K562 (cell line): Measurements from ENCODE around the gene CDKN2AIPNL. TPM values are rescaled to one million over a fixed set of nuclear protein-coding genes. Genes with fewer than 3 reads are reported as not detected.

ENCODE experiments used
- ATAC-seq: fragments of 200-7000 bp; cut with Tn5 transposase; 3 replicates; pipeline ENCODE4 v1.9.1; 2020; ENCODE audit warnings: moderate library complexity
- BruUV-seq: library from RNA; stranded (reverse); fragments of 400-500 nt; replicated peaks from 2 replicates; lab custom pipeline; 2021; lab: Mats Ljungman, UMichigan
- CTCF ChIA-PET: fragments of 300-600 bp; formaldehyde crosslinking; extraction: SDS; loops from one replicate; lab custom pipeline; 2021; ENCODE audit warnings: low intra/inter-chr PET ratio; lab: Yijun Ruan, JAX
- POLR2A ChIA-PET: fragments of 300-600, 350-650 bp; sonication (Branson Sonifier 250); formaldehyde crosslinking; extraction: SDS; loops from one replicate; lab custom pipeline; 2021; ENCODE audit warnings: antibody characterized with exemption, inconsistent platforms; lab: Yijun Ruan, JAX
- DNase-seq, 4 experiments: peaks; one replicate each; pipeline versions ENCODE4 v3.0.0 to v3.0.0-alpha.2; 2011 to 2018; ENCODE audit warnings: low spot score in 3 of 4, mixed read lengths in 3 of 4; ENCODE audit errors: extremely low read depth in 1 of 4
- FAIRE-seq: peaks from 2 replicates; lab custom pipeline; 2011; peaks lifted over from hg19 to GRCh38; lab: Jason Lieb, UNC
- H2AFZ ChIP-seq: 2 replicates; pipeline ENCODE4 v1.6.0; 2011; ENCODE audit warnings: low read depth, low read length, control low read depth, inconsistent platforms
- H3K27ac ChIP-seq: fragments of 200-600 bp; 3 replicates; pipeline ENCODE4 v1.8.0; 2011; ENCODE audit warnings: low read depth, mild to moderate bottlenecking, control low read depth, inconsistent platforms, low read length, moderate library complexity, mixed read lengths; ENCODE audit errors: extremely low read depth
- H3K27me3 ChIP-seq, 2 experiments: fragments of 300-600 bp in 1 of 2; 2 replicates in 1 of 2; 3 replicates in 1 of 2; pipeline versions ENCODE4 v1.6.0 to v1.8.0; 2011; ENCODE audit warnings: inconsistent platforms in 2 of 2, low read length in 2 of 2, mild to moderate bottlenecking in 1 of 2, mixed read lengths in 1 of 2, moderate library complexity in 1 of 2; ENCODE audit not compliant: control insufficient read depth in 2 of 2, insufficient read depth in 2 of 2
- H3K36me3 ChIP-seq: fragments of 300-600 bp; 3 replicates; pipeline ENCODE4 v1.8.0; 2011; ENCODE audit warnings: mild to moderate bottlenecking, low read length, inconsistent platforms; ENCODE audit not compliant: control insufficient read depth, insufficient read depth
- H3K4me1 ChIP-seq, 2 experiments: fragments of 200-600 bp in 1 of 2; replicated peaks in 1 of 2; 2 replicates in 1 of 2; 3 replicates in 1 of 2; pipeline versions ENCODE4 v1.5.1 to v1.8.0; 2011; ENCODE audit warnings: inconsistent platforms in 2 of 2, low read length in 2 of 2, mild to moderate bottlenecking in 1 of 2, mixed read lengths in 1 of 2, moderate library complexity in 1 of 2; ENCODE audit not compliant: control insufficient read depth in 2 of 2, insufficient read depth in 2 of 2
- H3K4me2 ChIP-seq: 2 replicates; pipeline ENCODE4 v1.6.1; 2011; ENCODE audit warnings: low read length, control low read depth, inconsistent platforms, mixed read lengths; ENCODE audit not compliant: insufficient read depth
- H3K4me3 ChIP-seq: fragments of 200-600 bp; sonication (generic), shearing (Covaris generic); 2 replicates; pipeline ENCODE4 v1.5.1; 2016; ENCODE audit warnings: control low read depth, inconsistent platforms
- H3K79me2 ChIP-seq: fragments of 200-600 bp; 3 replicates; pipeline ENCODE4 v1.8.0; 2011; ENCODE audit warnings: low read length, inconsistent platforms; ENCODE audit not compliant: control insufficient read depth, insufficient read depth
- H3K9ac ChIP-seq, 2 experiments: 2 replicates each; pipeline versions ENCODE4 v1.6.0 to v1.6.1; 2011; ENCODE audit warnings: low read depth in 2 of 2, low read length in 2 of 2, control low read depth in 1 of 2, inconsistent platforms in 1 of 2, mild to moderate bottlenecking in 1 of 2, mixed read lengths in 1 of 2; ENCODE audit not compliant: insufficient read depth in 1 of 2
- H3K9me1 ChIP-seq: one replicate; pipeline ENCODE4 v1.6.0; 2011; ENCODE audit warnings: inconsistent platforms, mild to moderate bottlenecking, low read length, moderate library complexity; ENCODE audit not compliant: control insufficient read depth, insufficient read depth
- H3K9me3 ChIP-seq: replicated peaks from 2 replicates; pipeline ENCODE4 v1.5.1; 2011; ENCODE audit warnings: low read depth, low read length, inconsistent platforms; ENCODE audit not compliant: control insufficient read depth, insufficient read depth
- H4K20me1 ChIP-seq: replicated peaks from 2 replicates; pipeline ENCODE4 v1.6.1; 2011; ENCODE audit warnings: low read length, inconsistent platforms, mixed read lengths; ENCODE audit not compliant: control insufficient read depth, insufficient read depth
- CBX3 ChIP-seq, 2 experiments: IDR thresholded peaks; 1 replicate in 1 of 2; 2 replicates in 1 of 2; pipeline ENCODE4 v1.6.1; 2012; ENCODE audit warnings: inconsistent platforms in 2 of 2, low read length in 2 of 2, borderline replicate concordance in 1 of 2, control low read depth in 1 of 2
- CHD1 ChIP-seq: fragments of 200-600 bp; sonication (generic); IDR thresholded peaks from one replicate; pipeline ENCODE4 v1.6.1; 2012; ENCODE audit warnings: mild to moderate bottlenecking, moderate library complexity, low read length, inconsistent platforms
- FUS ChIP-seq: fragments of 200-400 bp; formaldehyde crosslinking; optimal IDR thresholded peaks from 2 replicates; pipeline ENCODE3; 2017; ENCODE audit warnings: low read depth, low read length
- HDAC3 ChIP-seq: fragments of 450-650 bp; IDR thresholded peaks from 2 replicates; pipeline ENCODE4 v1.6.1; 2018; ENCODE audit warnings: borderline replicate concordance, mild to moderate bottlenecking, moderate library complexity; ENCODE audit not compliant: partially characterized antibody
- JUND ChIP-seq, 2 experiments: IDR thresholded peaks; 2 replicates in 1 of 2; 3 replicates in 1 of 2; pipeline ENCODE4 v1.6.1; 2011; ENCODE audit warnings: borderline replicate concordance in 2 of 2, low read depth in 2 of 2, low read length in 2 of 2, improper control_type of control experiment in 1 of 2, missing biosample characterization in 1 of 2, missing genetic modification characterization in 1 of 2, missing genetic modification reagents in 1 of 2
- KHSRP ChIP-seq: fragments of 450-650 bp; IDR thresholded peaks from 2 replicates; pipeline ENCODE4 v1.6.1; 2017
- TOE1 ChIP-seq, 2 experiments: fragments of 450-650 bp in 1 of 2; sonication (generic) in 1 of 2; formaldehyde crosslinking in 1 of 2; IDR thresholded peaks; 2 replicates each; pipeline versions ENCODE4 v1.7.1 to v1.8.0; 2016 to 2022; ENCODE audit warnings: borderline replicate concordance in 2 of 2, mild to moderate bottlenecking in 2 of 2, antibody characterized with exemption in 1 of 2, inconsistent platforms in 1 of 2, low read depth in 1 of 2, missing genetic modification reagents in 1 of 2, moderate library complexity in 1 of 2
- TSC22D4 ChIP-seq: fragments of 450-650 bp; IDR thresholded peaks from 2 replicates; pipeline ENCODE4 v1.6.1; 2016; ENCODE audit warnings: missing genetic modification characterization, missing biosample characterization, control low read depth
- ZNF695 ChIP-seq: fragments of 450-650 bp; formaldehyde crosslinking; IDR thresholded peaks from 2 replicates; pipeline ENCODE4 v1.4.0; 2020; ENCODE audit warnings: mild to moderate bottlenecking, moderate library complexity
- WGBS: fragments of 100-300 bp; shearing (Covaris generic); methylation state at CpG from one replicate; pipeline ENCODE4 v1.1.6; 2016; ENCODE audit warnings: low coverage, mixed read lengths; ENCODE audit not compliant: insufficient coverage; ENCODE audit errors: missing lambda C conversion rate; 5-methylcytosine and 5-hydroxymethylcytosine counted together
- in situ Hi-C: fragments of 300-500 bp; cut with MboI; formaldehyde crosslinking; loops from 4 replicates; pipeline ENCODE4 v1.15.0; 2018; ENCODE audit warnings: inconsistent platforms, mixed read lengths
- intact Hi-C: fragments of 100-400 bp; cut with micrococcal nuclease; formaldehyde crosslinking; loops from 2 replicates; pipeline ENCODE4 v1.14.2; 2022
- polyA plus RNA-seq, 8 experiments: library from polyadenylated mRNA; depleted of rRNA in 4 of 8; stranded (reverse) in 5 of 8; unstranded in 3 of 8; fragments of >200 nt; fragmentation: Nextera tagmentation in 2 of 8; fragmentation: Illumina TruSeq in 1 of 8; extraction: Ambion mirVana in 2 of 8; extraction: Trizol in 1 of 8; gene quantifications; 2 replicates each; pipeline versions ENCODE4 v1.2.1 to v1.2.3, GENCODE V29; 2011 to 2014; ENCODE audit warnings: inconsistent platforms in 1 of 8, missing spikeins in 1 of 8
- total RNA-seq, 7 experiments: library from RNA; depleted of rRNA in 6 of 7; stranded (reverse); fragments of >200 nt in 6 of 7; fragmentation: Illumina TruSeq in 2 of 7; extraction: Trizol in 2 of 7; gene quantifications; 2 replicates each; pipeline versions ENCODE4 v1.2.1 to v1.2.3, GENCODE V29; 2011 to 2021; ENCODE audit warnings: low replicate concordance in 1 of 7
- TF ChIP-seq, protein P1 (sequence below): fragments of 250-450 bp; sonication (Bioruptor Pico); IDR thresholded peaks from 2 replicates; pipeline ENCODE4 v1.8.0; 2021; ENCODE audit warnings: borderline replicate concordance, mild to moderate bottlenecking, moderate library complexity; ENCODE audit not compliant: poor library complexity, severe bottlenecking
- TF ChIP-seq, protein P2 (sequence below): sonication (generic); formaldehyde crosslinking; IDR thresholded peaks from 2 replicates; pipeline ENCODE4 v1.8.0; 2023; ENCODE audit warnings: missing genetic modification reagents, mild to moderate bottlenecking, borderline replicate concordance

CDKN2AIPNL gene
- total and polyA plus RNA-seq, 9 of the 15 experiments (the other 6 are each of a cell fraction or from before 2014, with no cell fraction given) = 19.9 to 46.9 (median 42.2) TPM

DNA sequence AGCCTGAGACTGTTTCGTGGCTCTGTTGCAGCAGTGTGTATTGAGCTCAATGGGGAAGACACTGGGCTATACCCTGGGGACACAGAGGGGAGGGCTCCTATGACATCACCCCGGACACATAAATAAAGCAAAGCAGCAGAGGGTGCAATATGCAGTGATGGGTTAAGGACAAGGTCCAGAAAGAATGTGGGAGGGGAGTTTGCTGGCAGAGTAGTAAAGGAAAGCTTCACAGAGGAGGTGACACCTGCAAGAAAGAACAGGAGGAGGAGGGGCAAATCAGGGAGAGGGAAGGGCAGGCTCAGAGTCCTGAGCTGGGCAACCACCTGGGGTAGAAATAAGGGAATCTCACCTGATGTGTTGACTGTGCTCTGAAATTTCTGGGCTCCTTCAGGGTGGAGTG is 35.3 kb upstream of the CDKN2AIPNL start (continued):
- TF ChIP-seq JUND (IDR thresholded peaks at IDR 0.05; ENCODE audit: borderline replicate concordance, low read depth, low read length) = peak; percentile 62; the same call in 1 of the 2 replicates
- no peak for TF ChIP-seq JUND (tag; IDR thresholded peaks at IDR 0.05; ENCODE audit: borderline replicate concordance, low read depth, low read length)
- TF ChIP-seq KHSRP = no peak
- no peak for TF ChIP-seq TSC22D4 (tag)
- TF ChIP-seq CHD1 = no peak
- TF ChIP-seq HDAC3 = no peak
- TF ChIP-seq, protein P1, sequence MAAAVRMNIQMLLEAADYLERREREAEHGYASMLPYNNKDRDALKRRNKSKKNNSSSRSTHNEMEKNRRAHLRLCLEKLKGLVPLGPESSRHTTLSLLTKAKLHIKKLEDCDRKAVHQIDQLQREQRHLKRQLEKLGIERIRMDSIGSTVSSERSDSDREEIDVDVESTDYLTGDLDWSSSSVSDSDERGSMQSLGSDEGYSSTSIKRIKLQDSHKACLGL (CRISPR knock-in tag) = no peak

DNA sequence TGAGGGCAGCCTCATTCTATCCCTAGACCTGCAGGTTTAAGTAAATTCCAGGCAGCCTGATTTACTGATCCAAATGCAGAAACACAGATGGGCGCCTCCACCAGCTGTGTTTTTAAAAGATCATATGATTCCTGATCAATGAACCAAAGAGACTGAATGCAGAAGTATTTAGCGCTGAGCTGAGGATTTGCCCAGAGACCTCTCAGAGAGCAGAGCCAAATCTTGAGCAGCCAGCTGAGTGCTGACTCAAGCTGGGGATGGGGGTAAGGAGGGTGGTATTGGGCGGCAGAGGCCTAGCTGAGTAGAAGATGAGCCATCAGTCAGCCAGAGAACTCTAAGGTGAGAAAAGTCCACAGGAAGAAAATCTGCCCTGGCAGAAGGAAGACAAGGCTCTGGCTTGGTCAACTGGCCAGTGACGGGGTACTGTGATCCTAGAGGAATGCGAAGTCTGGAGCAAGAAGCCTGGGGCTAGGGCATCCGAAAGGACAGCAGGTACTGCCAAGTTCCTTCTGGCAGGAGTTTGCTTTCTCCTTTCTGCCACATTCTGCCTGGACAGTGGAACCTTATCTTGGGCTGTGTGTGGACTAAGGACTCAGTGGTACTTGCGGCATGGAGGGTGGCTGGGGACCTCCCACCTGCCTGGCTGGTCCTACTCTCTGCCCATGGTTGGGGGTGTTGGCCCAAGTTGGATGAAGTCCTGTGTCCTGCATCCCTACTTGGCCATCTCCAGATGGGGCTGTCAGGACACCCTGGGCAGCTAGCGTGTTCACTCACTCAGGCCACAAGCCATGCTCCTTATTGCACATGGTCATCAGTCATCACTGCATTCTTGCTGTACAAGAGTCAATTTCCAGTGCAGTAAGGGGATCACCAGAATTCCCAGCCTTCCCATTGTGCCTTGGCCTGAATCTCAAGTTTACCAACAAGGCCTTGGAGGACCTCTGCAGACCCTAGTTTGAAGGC is 34.5 kb upstream of the CDKN2AIPNL start:
- H3K9me1 ChIP-seq = no peaks in the 10 kb centered on the region
- H3K27ac ChIP-seq = no peak overlapping the region
- H3K9me3 ChIP-seq = no peaks in the 10 kb centered on the region
- H2AFZ ChIP-seq = no peak overlapping the region
- H4K20me1 ChIP-seq = no peaks in the 10 kb centered on the region
- no peaks in the 10 kb centered on the region for H3K27me3 ChIP-seq
- H3K79me2 ChIP-seq = no peaks in the 10 kb centered on the region
- no TSS peak for BruUV-seq
- ChIA-PET POLR2A (interaction anchor here (0.6 to 1.8 kb wide), 4 partner anchors 9 to 20 kb away, joined by 3 to 7 read pairs (median 4); no protein-coding TSS in a partner anchor), CTCF (no interaction called here)
- WGBS = 77% methylated on average over 8 of the region's 8 CpGs
- no peak overlapping the region for H3K4me3 ChIP-seq
- FAIRE-seq (no peak), DNase-seq (peak in 1 of 4 experiments; percentile 5), ATAC-seq (no peak)
- in situ Hi-C loops = no loop called here
- no peak overlapping the region for H3K9ac ChIP-seq
- no peaks in the 10 kb centered on the region for H3K36me3 ChIP-seq
- no peak overlapping the region for H3K4me2 ChIP-seq
- intact Hi-C loops = no loop called here
- H3K4me1 ChIP-seq = no peaks in the 10 kb centered on the region; a peak in 1 of 5 replicates
- TF ChIP-seq CBX3 (IDR thresholded peaks at IDR 0.05; ENCODE audit: borderline replicate concordance in 1 of 2, low read length in 2 of 2) (no peak), TOE1 (IDR thresholded peaks at IDR 0.05; ENCODE audit: borderline replicate concordance) (no peak), TOE1 (CRISPR knock-in tag; IDR thresholded peaks at IDR 0.05; ENCODE audit: borderline replicate concordance, low read depth) (no peak), ZNF695 (CRISPR knock-in tag) (no peak), FUS (no peak)
- TF ChIP-seq, protein P2, sequence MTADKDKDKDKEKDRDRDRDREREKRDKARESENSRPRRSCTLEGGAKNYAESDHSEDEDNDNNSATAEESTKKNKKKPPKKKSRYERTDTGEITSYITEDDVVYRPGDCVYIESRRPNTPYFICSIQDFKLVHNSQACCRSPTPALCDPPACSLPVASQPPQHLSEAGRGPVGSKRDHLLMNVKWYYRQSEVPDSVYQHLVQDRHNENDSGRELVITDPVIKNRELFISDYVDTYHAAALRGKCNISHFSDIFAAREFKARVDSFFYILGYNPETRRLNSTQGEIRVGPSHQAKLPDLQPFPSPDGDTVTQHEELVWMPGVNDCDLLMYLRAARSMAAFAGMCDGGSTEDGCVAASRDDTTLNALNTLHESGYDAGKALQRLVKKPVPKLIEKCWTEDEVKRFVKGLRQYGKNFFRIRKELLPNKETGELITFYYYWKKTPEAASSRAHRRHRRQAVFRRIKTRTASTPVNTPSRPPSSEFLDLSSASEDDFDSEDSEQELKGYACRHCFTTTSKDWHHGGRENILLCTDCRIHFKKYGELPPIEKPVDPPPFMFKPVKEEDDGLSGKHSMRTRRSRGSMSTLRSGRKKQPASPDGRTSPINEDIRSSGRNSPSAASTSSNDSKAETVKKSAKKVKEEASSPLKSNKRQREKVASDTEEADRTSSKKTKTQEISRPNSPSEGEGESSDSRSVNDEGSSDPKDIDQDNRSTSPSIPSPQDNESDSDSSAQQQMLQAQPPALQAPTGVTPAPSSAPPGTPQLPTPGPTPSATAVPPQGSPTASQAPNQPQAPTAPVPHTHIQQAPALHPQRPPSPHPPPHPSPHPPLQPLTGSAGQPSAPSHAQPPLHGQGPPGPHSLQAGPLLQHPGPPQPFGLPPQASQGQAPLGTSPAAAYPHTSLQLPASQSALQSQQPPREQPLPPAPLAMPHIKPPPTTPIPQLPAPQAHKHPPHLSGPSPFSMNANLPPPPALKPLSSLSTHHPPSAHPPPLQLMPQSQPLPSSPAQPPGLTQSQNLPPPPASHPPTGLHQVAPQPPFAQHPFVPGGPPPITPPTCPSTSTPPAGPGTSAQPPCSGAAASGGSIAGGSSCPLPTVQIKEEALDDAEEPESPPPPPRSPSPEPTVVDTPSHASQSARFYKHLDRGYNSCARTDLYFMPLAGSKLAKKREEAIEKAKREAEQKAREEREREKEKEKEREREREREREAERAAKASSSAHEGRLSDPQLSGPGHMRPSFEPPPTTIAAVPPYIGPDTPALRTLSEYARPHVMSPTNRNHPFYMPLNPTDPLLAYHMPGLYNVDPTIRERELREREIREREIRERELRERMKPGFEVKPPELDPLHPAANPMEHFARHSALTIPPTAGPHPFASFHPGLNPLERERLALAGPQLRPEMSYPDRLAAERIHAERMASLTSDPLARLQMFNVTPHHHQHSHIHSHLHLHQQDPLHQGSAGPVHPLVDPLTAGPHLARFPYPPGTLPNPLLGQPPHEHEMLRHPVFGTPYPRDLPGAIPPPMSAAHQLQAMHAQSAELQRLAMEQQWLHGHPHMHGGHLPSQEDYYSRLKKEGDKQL = no peak
